Trophoblast cell (in vitro differentiated cells and primary cell): ENCODE data around the gene RAD51B.
A peak's percentile ranks its signal among the peaks of the same experiment; 100 is the strongest.

ENCODE experiments used
- DNase-seq, 2 donors: peaks; one replicate each; pipeline ENCODE4 v3.0.0-alpha.2; 2016
- H2AFZ ChIP-seq: 2 replicates; pipeline ENCODE4 v1.6.1; 2013; ENCODE audit warnings: low read length, moderate library complexity, mild to moderate bottlenecking; ENCODE audit not compliant: insufficient read depth, poor library complexity
- H2AK5ac ChIP-seq: 2 replicates; pipeline ENCODE4 v1.6.1; 2013; ENCODE audit warnings: mild to moderate bottlenecking, low read length
- H2BK120ac ChIP-seq: 2 replicates; pipeline ENCODE4 v1.6.1; 2013; ENCODE audit warnings: low read length, mild to moderate bottlenecking, moderate library complexity; ENCODE audit not compliant: insufficient read depth, poor library complexity
- H2BK12ac ChIP-seq: 2 replicates; pipeline ENCODE4 v1.6.1; 2013; ENCODE audit warnings: mild to moderate bottlenecking, low read length, moderate library complexity
- H2BK5ac ChIP-seq: 2 replicates; pipeline ENCODE4 v1.6.1; 2013; ENCODE audit warnings: low read length, low read depth, moderate library complexity, mild to moderate bottlenecking; ENCODE audit not compliant: poor library complexity
- H3K14ac ChIP-seq: 2 replicates; pipeline ENCODE4 v1.6.1; 2013; ENCODE audit warnings: mild to moderate bottlenecking, low read length
- H3K18ac ChIP-seq: 2 replicates; pipeline ENCODE4 v1.6.1; 2013; ENCODE audit warnings: mild to moderate bottlenecking, low read length
- H3K23ac ChIP-seq: 2 replicates; pipeline ENCODE4 v1.6.1; 2013; ENCODE audit warnings: low read length
- H3K27ac ChIP-seq: 2 replicates; pipeline ENCODE4 v1.5.1; 2013; ENCODE audit warnings: low read depth, mild to moderate bottlenecking, inconsistent platforms, low read length, moderate library complexity
- H3K27me3 ChIP-seq: 2 replicates; pipeline ENCODE4 v1.6.1; 2013; ENCODE audit warnings: inconsistent platforms, mild to moderate bottlenecking, low read length, moderate library complexity; ENCODE audit not compliant: insufficient read depth
- H3K36me3 ChIP-seq, 2 experiments: 1 replicate in 1 of 2; 2 replicates in 1 of 2; pipeline ENCODE4 v1.6.1; 2013; ENCODE audit warnings: low read length in 2 of 2, mild to moderate bottlenecking in 2 of 2, moderate library complexity in 1 of 2; ENCODE audit not compliant: insufficient read depth in 2 of 2, control insufficient read depth in 1 of 2
- H3K4ac ChIP-seq: 2 replicates; pipeline ENCODE4 v1.6.1; 2013; ENCODE audit warnings: low read depth, mild to moderate bottlenecking, low read length, moderate library complexity
- H3K4me1 ChIP-seq, 2 experiments: 1 replicate in 1 of 2; 2 replicates in 1 of 2; pipeline ENCODE4 v1.6.1; 2013; ENCODE audit warnings: low read length in 2 of 2, mild to moderate bottlenecking in 2 of 2, moderate library complexity in 1 of 2; ENCODE audit not compliant: insufficient read depth in 2 of 2, control insufficient read depth in 1 of 2
- H3K4me2 ChIP-seq: 2 replicates; pipeline ENCODE4 v1.6.1; 2013; ENCODE audit warnings: inconsistent platforms, mild to moderate bottlenecking, low read length, moderate library complexity
- H3K4me3 ChIP-seq: 2 replicates; pipeline ENCODE4 v1.5.1; 2013; ENCODE audit warnings: mild to moderate bottlenecking, low read depth, low read length, inconsistent platforms
- H3K79me1 ChIP-seq: one replicate; pipeline ENCODE4 v1.6.1; 2013; ENCODE audit warnings: low read length
- H3K79me2 ChIP-seq: 2 replicates; pipeline ENCODE4 v1.6.1; 2013; ENCODE audit warnings: low read length, mild to moderate bottlenecking; ENCODE audit not compliant: control insufficient read depth, insufficient read depth, poor library complexity
- H3K9ac ChIP-seq: 2 replicates; pipeline ENCODE4 v1.6.1; 2013; ENCODE audit warnings: mild to moderate bottlenecking, low read length
- H3K9me3 ChIP-seq: 2 replicates; pipeline ENCODE4 v1.6.1; 2013; ENCODE audit warnings: low read depth, mild to moderate bottlenecking, control low read depth, inconsistent platforms, low read length; ENCODE audit not compliant: insufficient read depth
- H4K12ac ChIP-seq: 2 replicates; pipeline ENCODE4 v1.6.1; 2013; ENCODE audit warnings: low read depth, mild to moderate bottlenecking, low read length, moderate library complexity
- H4K8ac ChIP-seq: 2 replicates; pipeline ENCODE4 v1.6.1; 2013; ENCODE audit warnings: low read depth, mild to moderate bottlenecking, low read length, moderate library complexity
- H4K91ac ChIP-seq: one replicate; pipeline ENCODE4 v1.6.1; 2013; ENCODE audit warnings: low read depth, mild to moderate bottlenecking, low read length, moderate library complexity
- WGBS: extraction: QIAGEN DNeasy Blood & Tissue Kit; methylation state at CpG from one replicate; pipeline ENCODE4 v1.1.7; 2013; ENCODE audit warnings: missing lambda C conversion rate; ENCODE audit not compliant: insufficient read length, insufficient coverage; ENCODE audit errors: extremely low coverage; 5-methylcytosine and 5-hydroxymethylcytosine counted together

RAD51B gene

DNA sequence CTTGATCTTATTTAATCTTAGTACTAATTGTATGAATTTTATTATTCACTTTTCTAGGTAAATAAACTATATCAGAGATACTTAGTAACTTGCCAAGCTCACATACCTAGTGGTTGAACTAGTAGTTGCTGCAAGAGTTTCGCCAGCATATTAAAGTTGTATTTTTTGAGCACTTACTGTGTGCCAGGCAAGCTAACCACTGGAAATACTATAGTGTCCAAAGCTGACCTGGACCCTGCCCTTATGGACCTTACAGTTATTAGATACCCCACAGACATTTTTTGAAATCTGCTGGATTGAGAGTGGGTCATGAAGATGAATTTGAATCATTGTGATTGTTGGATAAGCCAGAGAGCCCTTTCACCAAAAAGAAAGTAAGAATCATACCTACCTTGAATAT is 125.0 kb downstream of the RAD51B start:
- no peak overlapping the region for H3K27ac ChIP-seq
- H2BK5ac ChIP-seq = peak overlapping the region; percentile 93
- no peak overlapping the region for H3K4ac ChIP-seq
- no peaks in the 10 kb centered on the region for H3K9me3 ChIP-seq
- H3K36me3 ChIP-seq = no peaks in the 10 kb centered on the region
- peaks cover 9% of the 10 kb centered on the region for H3K79me1 ChIP-seq
- no peak overlapping the region for H2AFZ ChIP-seq
- peak overlapping the region; percentile 79 for H2BK120ac ChIP-seq
- no peak overlapping the region for H3K18ac ChIP-seq
- H4K12ac ChIP-seq = no peak overlapping the region
- H3K14ac ChIP-seq = no peak overlapping the region
- peak overlapping the region; percentile 77 for H2BK12ac ChIP-seq
- H4K8ac ChIP-seq = peak overlapping the region; percentile 58
- no CpG with 5 or more reads among the region's 1 CpG for WGBS
- peak overlapping the region; percentile 80 for H4K91ac ChIP-seq
- H3K4me1 ChIP-seq = peaks cover 2 to 8% of the 10 kb centered on the region in 2 experiments
- H3K23ac ChIP-seq = no peak overlapping the region
- H3K27me3 ChIP-seq = no peaks in the 10 kb centered on the region
- H3K4me2 ChIP-seq = no peak overlapping the region
- DNase-seq = no peak
- H3K79me2 ChIP-seq = no peaks in the 10 kb centered on the region
- H2AK5ac ChIP-seq = peak overlapping the region; percentile 91
- H3K4me3 ChIP-seq = no peak overlapping the region
- H3K9ac ChIP-seq = no peak overlapping the region

DNA sequence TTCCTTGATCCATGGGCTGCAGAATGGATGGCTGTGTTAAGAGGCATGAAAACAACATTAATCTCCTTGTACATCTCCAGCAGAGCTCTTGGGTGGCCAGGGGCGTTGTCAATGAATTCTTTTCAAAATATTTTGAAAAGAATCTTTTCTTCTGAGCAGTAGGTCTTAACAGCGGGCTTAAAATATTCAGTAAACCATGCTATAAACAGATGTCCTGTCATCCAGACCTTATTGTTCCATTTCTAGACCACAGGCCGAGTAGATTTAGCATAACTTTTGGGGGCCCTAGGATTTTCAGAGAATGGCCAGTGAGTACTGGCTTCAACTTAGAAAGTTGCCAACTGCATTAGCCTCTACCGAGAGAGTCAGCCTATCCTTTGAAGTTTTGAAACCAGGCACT is 130.2 kb downstream of the RAD51B start:
- Histone ChIP-seq H3K14ac (no peak overlapping the region), H3K18ac (no peak overlapping the region), H3K27ac (no peak overlapping the region), H3K79me1 (peaks cover 1% of the 10 kb centered on the region), H3K4me1 (no peaks in the 10 kb centered on the region), H2AFZ (no peak overlapping the region), H3K4me3 (no peak overlapping the region), H3K27me3 (no peaks in the 10 kb centered on the region), H2BK5ac (no peak overlapping the region), H2BK12ac (no peak overlapping the region), H2AK5ac (no peak overlapping the region), H4K12ac (no peak overlapping the region), H4K91ac (no peak overlapping the region), H3K4me2 (no peak overlapping the region), H3K9ac (no peak overlapping the region), H3K9me3 (no peaks in the 10 kb centered on the region), H3K36me3 (no peaks in the 10 kb centered on the region), H2BK120ac (no peak overlapping the region), H3K4ac (no peak overlapping the region), H4K8ac (no peak overlapping the region), H3K23ac (no peak overlapping the region), H3K79me2 (no peaks in the 10 kb centered on the region)
- WGBS = no CpG with 5 or more reads among the region's 4 CpGs
- DNase-seq = peak in 1 of 2 donors; percentile 10

DNA sequence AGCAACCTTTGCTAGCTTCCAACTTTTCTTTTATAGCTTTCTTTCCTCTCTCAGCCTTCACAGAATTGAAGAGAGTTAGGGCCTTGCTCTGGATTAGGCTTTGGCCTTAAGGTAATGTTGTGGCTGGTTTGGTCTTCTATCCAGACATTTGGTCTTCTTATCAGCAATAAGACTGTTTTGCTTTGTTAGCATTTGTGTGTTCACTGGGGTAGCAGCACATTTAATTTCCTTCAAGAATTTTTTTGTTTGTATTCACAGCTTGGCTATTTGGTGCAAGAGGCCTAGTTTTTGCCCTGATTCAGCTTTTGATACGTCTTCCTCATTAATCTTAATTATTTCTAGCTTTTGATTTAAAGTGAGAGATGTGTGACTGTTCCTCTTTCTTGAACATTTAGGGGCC is 130.8 kb downstream of the RAD51B start:
- H3K14ac ChIP-seq = no peak overlapping the region
- no peak overlapping the region for H3K4me2 ChIP-seq
- no peak for DNase-seq
- H3K4ac ChIP-seq = no peak overlapping the region
- no peak overlapping the region for H2BK5ac ChIP-seq
- H3K23ac ChIP-seq = no peak overlapping the region
- no peaks in the 10 kb centered on the region for H3K4me1 ChIP-seq
- H4K91ac ChIP-seq = no peak overlapping the region
- H3K79me2 ChIP-seq = no peaks in the 10 kb centered on the region
- H3K27me3 ChIP-seq = no peaks in the 10 kb centered on the region
- no peak overlapping the region for H3K9ac ChIP-seq
- H2BK120ac ChIP-seq = no peak overlapping the region
- no peaks in the 10 kb centered on the region for H3K36me3 ChIP-seq
- H2AFZ ChIP-seq = no peak overlapping the region
- WGBS = no CpG with 5 or more reads among the region's 1 CpG
- H2BK12ac ChIP-seq = no peak overlapping the region
- no peaks in the 10 kb centered on the region for H3K9me3 ChIP-seq
- H3K18ac ChIP-seq = no peak overlapping the region
- H3K4me3 ChIP-seq = no peak overlapping the region
- no peak overlapping the region for H2AK5ac ChIP-seq
- H4K8ac ChIP-seq = no peak overlapping the region
- H4K12ac ChIP-seq = no peak overlapping the region
- H3K79me1 ChIP-seq = peaks cover under 1% of the 10 kb centered on the region
- H3K27ac ChIP-seq = no peak overlapping the region

DNA sequence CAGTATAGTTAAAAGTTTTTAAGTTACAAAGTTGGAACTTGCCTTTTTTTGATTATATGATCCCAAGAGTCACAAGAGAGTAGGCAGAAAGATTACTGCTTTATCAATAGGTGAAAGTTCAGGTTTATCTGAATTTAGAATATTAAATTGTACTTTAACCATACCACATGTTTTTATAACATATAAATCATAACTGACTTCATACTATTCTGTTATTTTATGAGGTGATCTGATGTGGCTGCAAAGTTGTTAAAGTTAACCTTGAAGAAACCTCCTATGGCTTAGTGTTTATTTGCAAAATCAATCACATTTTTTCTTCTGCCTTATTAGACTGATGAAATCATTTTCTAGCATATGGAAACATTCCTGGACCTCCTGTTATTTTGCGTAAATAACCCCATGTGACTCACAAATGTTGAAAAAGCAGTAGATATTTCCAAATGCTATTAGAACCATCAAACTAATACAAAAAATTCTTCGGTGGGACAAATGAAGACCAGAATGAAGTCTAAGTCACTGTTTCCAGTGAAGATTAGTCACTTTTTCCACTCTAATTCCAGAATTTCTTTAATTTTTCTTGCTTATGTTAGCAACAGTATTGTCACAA is 132.1 kb downstream of the RAD51B start:
- no peak overlapping the region for H3K14ac ChIP-seq
- no peaks in the 10 kb centered on the region for H3K9me3 ChIP-seq
- no CpG with 5 or more reads among the region's 2 CpGs for WGBS
- H2BK12ac ChIP-seq = no peak overlapping the region
- H4K8ac ChIP-seq = no peak overlapping the region
- no peak overlapping the region for H2AK5ac ChIP-seq
- no peaks in the 10 kb centered on the region for H3K79me2 ChIP-seq
- no peak overlapping the region for H4K91ac ChIP-seq
- H3K27me3 ChIP-seq = no peaks in the 10 kb centered on the region
- H3K18ac ChIP-seq = no peak overlapping the region
- H3K9ac ChIP-seq = no peak overlapping the region
- H3K4me3 ChIP-seq = no peak overlapping the region
- H3K4me2 ChIP-seq = no peak overlapping the region
- H3K23ac ChIP-seq = no peak overlapping the region
- H3K4me1 ChIP-seq = no peaks in the 10 kb centered on the region
- no peak overlapping the region for H3K27ac ChIP-seq
- no peak for DNase-seq
- no peak overlapping the region for H2BK5ac ChIP-seq
- no peaks in the 10 kb centered on the region for H3K36me3 ChIP-seq
- H2AFZ ChIP-seq = no peak overlapping the region
- H4K12ac ChIP-seq = no peak overlapping the region
- H3K4ac ChIP-seq = no peak overlapping the region
- H3K79me1 ChIP-seq = no peaks in the 10 kb centered on the region
- H2BK120ac ChIP-seq = no peak overlapping the region
